ENCODE results near the gene CEP57L1.

GRCh38 chr6:109183109-109183650 is 87.9 kb downstream of the CEP57L1 start:
- TF ChIP-seq EZH2phosphoT487 (IDR thresholded peaks at IDR 0.05; ENCODE audit: insufficient read depth, low read depth) (no peak), EZH2 (IDR thresholded peaks at IDR 0.05; ENCODE audit: insufficient read depth, poor library complexity, severe bottlenecking) (no peak)
